ENCODE measurements around the gene MCU. TPM values are rescaled to one million over a fixed set of nuclear protein-coding genes. Genes with fewer than 3 reads are reported as not detected.

MCU gene
- total RNA-seq, 3 donors from 2014 or later (not counting 1 experiment from before 2014, with no cell fraction given) = 13.1 to 15.6 (median 14.1) TPM

DNA sequence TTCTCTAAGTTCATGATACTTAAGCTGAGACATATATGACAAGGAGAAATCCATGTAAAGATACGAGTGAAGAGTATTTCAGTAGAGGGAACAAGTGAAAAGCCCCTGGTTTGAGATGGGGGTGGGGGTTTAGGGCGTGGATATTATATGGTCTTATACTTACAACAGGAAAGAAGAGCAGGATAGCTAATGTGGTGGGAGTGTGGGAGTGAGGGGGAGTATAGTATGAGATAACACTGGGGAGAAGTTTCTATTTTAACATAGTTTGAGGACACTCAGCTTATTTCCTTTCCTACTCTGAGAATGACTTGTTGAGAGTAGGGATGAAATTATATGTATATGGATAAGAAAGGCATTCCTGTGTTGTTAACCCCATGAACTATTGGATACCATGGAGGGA is 36.5 kb downstream of the MCU start:
- H3K9me3 Mint-ChIP-seq = no peaks in the 10 kb centered on the region
- no peak overlapping the region for H3K4me3 Mint-ChIP-seq
- 96% methylated on average over 2 of the region's 2 CpGs for WGBS (ENCODE audit: insufficient coverage)
- Histone ChIP-seq H3K36me3 (ENCODE audit: control insufficient read depth, insufficient read depth, low read length) (no peaks in the 10 kb centered on the region), H3K27ac (ENCODE audit: low read length) (no peak overlapping the region), H3K4me3 (ENCODE audit: low read length) (no peak overlapping the region), H3K9me3 (ENCODE audit: control insufficient read depth, insufficient read depth, low read length) (no peaks in the 10 kb centered on the region), H3K4me1 (ENCODE audit: control insufficient read depth, insufficient read depth, low read length) (no peaks in the 10 kb centered on the region), H3K27me3 (ENCODE audit: control insufficient read depth, insufficient read depth, low read length) (no peaks in the 10 kb centered on the region)
- DNase-seq (no peak), ATAC-seq (no peak)
- peaks cover 0 to 11% of the 10 kb centered on the region in 2 donors for H3K4me1 Mint-ChIP-seq
- intact Hi-C loops (cut with micrococcal nuclease) = no loop called here
- H3K27ac Mint-ChIP-seq = no peak overlapping the region
- no peaks in the 10 kb centered on the region for H3K27me3 Mint-ChIP-seq (ENCODE audit: low read depth in 2 of 2)
- no peaks in the 10 kb centered on the region for H3K36me3 Mint-ChIP-seq
- TF ChIP-seq, protein P1, sequence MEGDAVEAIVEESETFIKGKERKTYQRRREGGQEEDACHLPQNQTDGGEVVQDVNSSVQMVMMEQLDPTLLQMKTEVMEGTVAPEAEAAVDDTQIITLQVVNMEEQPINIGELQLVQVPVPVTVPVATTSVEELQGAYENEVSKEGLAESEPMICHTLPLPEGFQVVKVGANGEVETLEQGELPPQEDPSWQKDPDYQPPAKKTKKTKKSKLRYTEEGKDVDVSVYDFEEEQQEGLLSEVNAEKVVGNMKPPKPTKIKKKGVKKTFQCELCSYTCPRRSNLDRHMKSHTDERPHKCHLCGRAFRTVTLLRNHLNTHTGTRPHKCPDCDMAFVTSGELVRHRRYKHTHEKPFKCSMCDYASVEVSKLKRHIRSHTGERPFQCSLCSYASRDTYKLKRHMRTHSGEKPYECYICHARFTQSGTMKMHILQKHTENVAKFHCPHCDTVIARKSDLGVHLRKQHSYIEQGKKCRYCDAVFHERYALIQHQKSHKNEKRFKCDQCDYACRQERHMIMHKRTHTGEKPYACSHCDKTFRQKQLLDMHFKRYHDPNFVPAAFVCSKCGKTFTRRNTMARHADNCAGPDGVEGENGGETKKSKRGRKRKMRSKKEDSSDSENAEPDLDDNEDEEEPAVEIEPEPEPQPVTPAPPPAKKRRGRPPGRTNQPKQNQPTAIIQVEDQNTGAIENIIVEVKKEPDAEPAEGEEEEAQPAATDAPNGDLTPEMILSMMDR (IDR thresholded peaks at IDR 0.05) = no peak

DNA sequence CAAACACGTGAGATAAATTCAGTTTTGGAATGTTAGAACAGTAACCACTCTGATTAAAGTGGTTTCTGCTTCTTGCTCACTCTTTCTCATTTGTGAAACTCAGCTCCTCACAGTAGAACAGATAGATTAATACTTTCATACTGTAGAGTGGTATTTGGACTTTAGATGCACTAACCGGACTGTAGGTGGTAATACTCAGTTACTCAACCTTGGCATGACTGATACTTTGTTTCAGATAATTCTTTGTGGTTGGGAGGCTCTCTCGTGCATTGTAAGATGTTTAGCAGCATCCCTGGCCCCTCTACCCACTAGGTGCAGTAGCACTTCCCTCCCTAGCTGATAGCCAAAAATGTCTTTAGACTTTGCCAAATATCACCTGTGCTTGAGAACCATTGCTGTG is 37.6 kb downstream of the MCU start:
- DNase-seq (no peak), ATAC-seq (no peak)
- Mint-ChIP-seq H3K4me3 (no peak overlapping the region), H3K36me3 (no peaks in the 10 kb centered on the region), H3K4me1 (peaks cover 0 to 11% of the 10 kb centered on the region in 2 donors), H3K27ac (no peak overlapping the region), H3K27me3 (ENCODE audit: low read depth in 2 of 2) (no peaks in the 10 kb centered on the region), H3K9me3 (no peaks in the 10 kb centered on the region)
- H3K36me3 ChIP-seq (ENCODE audit: control insufficient read depth, insufficient read depth, low read length) = no peaks in the 10 kb centered on the region
- no peaks in the 10 kb centered on the region for H3K9me3 ChIP-seq (ENCODE audit: control insufficient read depth, insufficient read depth, low read length)
- intact Hi-C loops (cut with micrococcal nuclease) = no loop called here
- no peak overlapping the region for H3K4me3 ChIP-seq (ENCODE audit: low read length)
- H3K27ac ChIP-seq (ENCODE audit: low read length) = no peak overlapping the region
- TF ChIP-seq, protein P1 (IDR thresholded peaks at IDR 0.05) = no peak
- H3K27me3 ChIP-seq (ENCODE audit: control insufficient read depth, insufficient read depth, low read length) = no peaks in the 10 kb centered on the region
- H3K4me1 ChIP-seq (ENCODE audit: control insufficient read depth, insufficient read depth, low read length) = no peaks in the 10 kb centered on the region
- WGBS (ENCODE audit: insufficient coverage) = 46% methylated on average over 3 of the region's 3 CpGs

DNA sequence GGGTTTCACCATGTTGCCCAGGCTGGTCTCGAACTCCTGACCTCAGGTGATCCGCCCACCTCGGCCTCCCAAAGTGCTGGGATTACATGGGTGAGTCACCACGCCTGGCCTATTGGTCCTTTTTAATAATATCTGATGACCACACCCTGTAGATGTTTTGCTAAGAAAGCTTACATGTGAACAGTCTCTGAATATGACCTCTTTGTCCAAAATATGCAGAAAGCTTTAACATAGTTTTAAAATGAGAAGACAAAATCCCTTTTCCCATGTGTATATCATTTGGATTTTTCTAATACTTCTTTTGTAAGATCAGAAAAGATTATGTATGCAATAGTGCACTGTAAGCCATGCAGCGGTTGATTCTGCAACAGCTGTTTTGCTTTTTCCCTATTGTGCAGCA is 38.5 kb downstream of the MCU start:
- Histone ChIP-seq H3K4me1 (ENCODE audit: control insufficient read depth, insufficient read depth, low read length) (no peaks in the 10 kb centered on the region), H3K9me3 (ENCODE audit: control insufficient read depth, insufficient read depth, low read length) (no peaks in the 10 kb centered on the region), H3K27ac (ENCODE audit: low read length) (no peak overlapping the region), H3K36me3 (ENCODE audit: control insufficient read depth, insufficient read depth, low read length) (no peaks in the 10 kb centered on the region), H3K27me3 (ENCODE audit: control insufficient read depth, insufficient read depth, low read length) (no peaks in the 10 kb centered on the region), H3K4me3 (ENCODE audit: low read length) (no peak overlapping the region)
- Mint-ChIP-seq H3K36me3 (no peaks in the 10 kb centered on the region), H3K4me1 (peaks cover 4 to 16% of the 10 kb centered on the region in 2 donors), H3K4me3 (no peak overlapping the region), H3K27me3 (ENCODE audit: low read depth in 2 of 2) (no peaks in the 10 kb centered on the region), H3K27ac (no peak overlapping the region), H3K9me3 (no peaks in the 10 kb centered on the region)
- intact Hi-C loops (cut with micrococcal nuclease) = no loop called here
- TF ChIP-seq, protein P1 (IDR thresholded peaks at IDR 0.05) = no peak
- no peak for ATAC-seq
- 95% methylated on average over 5 of the region's 5 CpGs for WGBS (ENCODE audit: insufficient coverage)
- no peak for DNase-seq

DNA sequence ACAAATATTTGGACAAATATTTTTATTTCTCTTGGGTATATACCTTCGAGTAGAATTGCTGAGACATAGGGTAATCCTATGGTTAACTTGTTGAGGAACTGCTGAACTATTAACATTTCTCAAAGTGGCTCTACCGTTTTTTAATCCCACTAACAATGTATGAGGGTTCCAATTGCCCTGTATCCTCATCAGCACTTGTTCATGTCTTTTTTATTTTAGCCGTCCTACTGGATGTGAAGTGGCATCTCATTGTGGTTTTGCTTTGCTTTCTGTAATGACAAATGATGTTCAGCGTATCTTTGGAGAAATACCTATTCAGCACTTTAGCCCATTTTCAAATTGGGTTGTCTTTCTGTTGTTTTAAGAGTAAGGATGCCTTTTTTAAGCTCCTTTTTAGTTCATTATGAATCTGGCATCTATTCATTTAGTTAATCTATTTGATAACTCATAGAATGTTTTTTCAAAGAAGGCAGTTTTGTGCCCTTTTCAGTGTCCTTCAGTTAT is 40.0 kb downstream of the MCU start:
- WGBS (ENCODE audit: insufficient coverage) = 78% methylated on average over 3 of the region's 4 CpGs
- no peaks in the 10 kb centered on the region for H3K9me3 Mint-ChIP-seq

More for the DNA sequence above, 40.0 kb downstream of the MCU start:
- H3K27me3 Mint-ChIP-seq (ENCODE audit: low read depth in 2 of 2) = no peaks in the 10 kb centered on the region
- peaks cover 9 to 18% of the 10 kb centered on the region in 2 donors for H3K4me1 Mint-ChIP-seq
- H3K27ac Mint-ChIP-seq = no peak overlapping the region
- H3K36me3 ChIP-seq (ENCODE audit: control insufficient read depth, insufficient read depth, low read length) = no peaks in the 10 kb centered on the region
- no peaks in the 10 kb centered on the region for H3K36me3 Mint-ChIP-seq
- no peaks in the 10 kb centered on the region for H3K27me3 ChIP-seq (ENCODE audit: control insufficient read depth, insufficient read depth, low read length)
- no peaks in the 10 kb centered on the region for H3K9me3 ChIP-seq (ENCODE audit: control insufficient read depth, insufficient read depth, low read length)
- intact Hi-C loops (cut with micrococcal nuclease) = no loop called here
- H3K4me1 ChIP-seq (ENCODE audit: control insufficient read depth, insufficient read depth, low read length) = no peaks in the 10 kb centered on the region
- H3K4me3 ChIP-seq (ENCODE audit: low read length) = no peak overlapping the region
- no peak overlapping the region for H3K27ac ChIP-seq (ENCODE audit: low read length)
- no peak overlapping the region for H3K4me3 Mint-ChIP-seq
- TF ChIP-seq, protein P1 (IDR thresholded peaks at IDR 0.05) = no peak
- ATAC-seq = no peak
- DNase-seq = no peak

All from natural killer cell (primary cell).